OCI-LY1 (cell line): Measurements from ENCODE around the gene ANKDD1A.

Source experiments
- H2AFZ ChIP-seq: fragments of 200-600 bp; sonication (generic), shearing (Covaris generic); 2 replicates; pipeline ENCODE4 v1.6.0; 2014; ENCODE audit warnings: antibody characterized with exemption, mild to moderate bottlenecking, low read length
- H3F3A ChIP-seq: fragments of 200-600 bp; sonication (generic), shearing (Covaris generic); 2 replicates; pipeline ENCODE4 v1.6.0; 2014; ENCODE audit warnings: mild to moderate bottlenecking, antibody characterized with exemption, low read length, moderate library complexity; ENCODE audit not compliant: insufficient read depth
- H3K27ac ChIP-seq: fragments of 200-600 bp; sonication (generic); 2 replicates; pipeline ENCODE4 v1.5.1; 2014; ENCODE audit warnings: low read length, mixed run types, mild to moderate bottlenecking, low read depth; ENCODE audit not compliant: poor library complexity, severe bottlenecking
- H3K27me3 ChIP-seq: fragments of 200-600 bp; sonication (generic); 2 replicates; pipeline ENCODE4 v1.6.0; 2014; ENCODE audit warnings: antibody characterized with exemption, mild to moderate bottlenecking, low read length, moderate library complexity; ENCODE audit not compliant: insufficient read depth
- H3K36me3 ChIP-seq: fragments of 200-600 bp; sonication (generic); 2 replicates; pipeline ENCODE4 v1.6.1; 2014; ENCODE audit warnings: mild to moderate bottlenecking, antibody characterized with exemption, low read length, moderate library complexity, mixed read lengths; ENCODE audit not compliant: insufficient read depth
- H3K4me1 ChIP-seq: fragments of 200-600 bp; sonication (generic); 2 replicates; pipeline ENCODE4 v1.5.1; 2014; ENCODE audit warnings: mild to moderate bottlenecking, low read length, moderate library complexity; ENCODE audit not compliant: insufficient read depth, severe bottlenecking
- H3K4me2 ChIP-seq: fragments of 200-600 bp; sonication (generic), shearing (Covaris generic); 2 replicates; pipeline ENCODE4 v1.6.1; 2014; ENCODE audit warnings: low read length
- H3K4me3 ChIP-seq: fragments of 200-600 bp; sonication (generic); 2 replicates; pipeline ENCODE4 v1.5.1; 2014; ENCODE audit warnings: low read length, low read depth, mild to moderate bottlenecking, mixed read lengths; ENCODE audit not compliant: poor library complexity, severe bottlenecking
- H3K79me2 ChIP-seq: fragments of 200-600 bp; shearing (Covaris generic); 2 replicates; pipeline ENCODE4 v1.6.1; 2016; ENCODE audit warnings: mixed run types, low read length, mixed read lengths; ENCODE audit not compliant: insufficient read depth
- H3K9ac ChIP-seq: fragments of 200-600 bp; sonication (generic), shearing (Covaris generic); 2 replicates; pipeline ENCODE4 v1.6.1; 2014; ENCODE audit warnings: mild to moderate bottlenecking, low read length, mixed read lengths
- H3K9me2 ChIP-seq: fragments of 200-600 bp; sonication (generic), shearing (Covaris generic); 2 replicates; pipeline ENCODE4 v1.6.1; 2014; ENCODE audit warnings: low read depth, mild to moderate bottlenecking, low read length, mixed read lengths
- H3K9me3 ChIP-seq: fragments of 200-600 bp; shearing (Covaris generic); 2 replicates; pipeline ENCODE4 v1.6.1; 2014; ENCODE audit warnings: low read length, mixed read lengths
- H4K20me1 ChIP-seq: fragments of 200-600 bp; sonication (generic), shearing (Covaris generic); 2 replicates; pipeline ENCODE4 v1.6.0; 2016; ENCODE audit warnings: mild to moderate bottlenecking, low read length; ENCODE audit not compliant: insufficient read depth
- CTCF ChIP-seq: fragments of 200-600 bp; sonication (generic), shearing (Covaris generic); IDR thresholded peaks from 2 replicates; pipeline ENCODE4 v1.5.1; 2017; ENCODE audit warnings: mild to moderate bottlenecking, antibody characterized with exemption, low read length, moderate library complexity, mixed read lengths
- EZH2 ChIP-seq: fragments of 200-600 bp; sonication (generic), shearing (Covaris generic); IDR thresholded peaks from 2 replicates; pipeline ENCODE4 v1.8.0; 2017; ENCODE audit warnings: borderline replicate concordance, mixed run types, mild to moderate bottlenecking, antibody characterized with exemption, low read length, moderate library complexity, mixed read lengths

Gene ANKDD1A

GRCh38 chr15:65006876-65007275 is 95.2 kb downstream of the ANKDD1A start:
- Histone ChIP-seq H2AFZ (no peak overlapping the region), H3K27me3 (no peaks in the 10 kb centered on the region), H4K20me1 (no peaks in the 10 kb centered on the region), H3K27ac (no peak overlapping the region), H3K36me3 (peaks cover 17% of the 10 kb centered on the region), H3K4me2 (no peak overlapping the region), H3K79me2 (no peaks in the 10 kb centered on the region), H3K9ac (no peak overlapping the region), H3K9me2 (no peaks in the 10 kb centered on the region), H3K9me3 (no peaks in the 10 kb centered on the region), H3K4me3 (no peak overlapping the region), H3K4me1 (no peaks in the 10 kb centered on the region), H3F3A (no peaks in the 10 kb centered on the region)
- TF ChIP-seq CTCF, result no peak
- TF ChIP-seq EZH2, result no peak
